ENCODE measurements around the gene B3GNT7.
A peak's percentile ranks its signal among the peaks of the same experiment; 100 is the strongest.
"Not testable (repeated sequence)": the region's sequence is repeated elsewhere in the genome, so short reads cannot be mapped to it uniquely, and the experiment has no call there.

The B3GNT7 gene

DNA sequence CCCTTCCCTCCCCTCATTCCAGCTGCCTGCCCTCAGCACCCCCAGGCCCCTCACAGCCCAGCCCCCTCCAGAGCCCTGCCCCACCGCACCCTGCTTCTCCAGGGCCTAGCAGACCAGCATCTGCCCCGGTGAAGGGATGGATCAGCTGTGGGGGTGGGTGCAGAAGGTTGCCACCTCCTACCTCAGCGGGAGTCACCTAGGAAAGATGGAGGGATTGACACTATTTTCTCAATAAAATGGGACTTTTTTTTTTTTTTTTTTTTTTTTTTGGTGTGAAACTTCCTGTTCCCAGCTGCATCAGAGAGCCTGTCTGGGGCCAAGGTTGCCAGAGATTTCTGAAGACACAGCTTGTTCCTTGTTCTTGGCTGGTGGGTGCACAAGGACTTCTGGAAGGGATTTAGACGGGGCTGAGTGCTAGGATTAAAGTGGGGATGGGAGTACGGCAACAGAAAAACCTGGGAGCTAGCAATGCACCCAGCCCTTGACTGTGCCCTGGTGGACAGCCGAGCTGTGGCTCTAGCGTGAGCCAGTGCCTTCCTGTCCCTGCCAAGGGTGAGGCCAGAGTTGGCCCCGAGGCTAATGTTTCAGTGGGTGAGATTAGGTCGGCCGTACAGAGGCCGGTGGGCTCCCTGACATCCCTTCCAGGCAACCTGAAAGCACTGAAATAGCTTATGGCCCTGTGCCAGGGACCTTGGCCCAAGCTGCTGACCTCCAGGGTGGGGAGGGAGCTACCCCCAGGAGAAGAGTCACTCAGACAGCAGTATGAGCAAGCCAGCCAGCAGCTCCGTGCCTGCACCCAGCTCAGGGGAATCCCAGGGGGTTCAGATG, 4.6 kb downstream of the B3GNT7 start:
- no peak overlapping the region for H3K4me3 ChIP-seq (ENCODE audit: low read depth, low read length)

DNA sequence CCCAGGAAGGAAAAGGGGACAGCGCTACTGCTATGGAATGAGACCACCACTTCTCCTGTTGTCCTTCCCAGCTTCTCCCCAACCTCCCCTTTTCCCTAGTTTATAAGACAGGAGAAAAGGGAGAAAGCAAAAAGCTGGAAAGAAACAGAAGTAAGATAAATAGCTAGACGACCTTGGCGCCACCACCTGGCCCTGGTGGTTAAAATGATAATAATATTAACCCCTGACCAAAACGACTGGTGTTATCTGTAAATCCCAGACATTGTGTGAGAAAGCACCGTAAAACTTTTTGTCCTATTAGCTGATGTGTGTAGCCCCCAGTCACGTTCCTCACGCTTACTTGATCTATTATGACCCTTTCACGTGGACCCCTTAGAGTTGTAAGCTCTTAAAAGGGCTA, 5.2 kb downstream of the B3GNT7 start:
- H3K4me3 ChIP-seq (ENCODE audit: low read depth, low read length), result not testable (repeated sequence)

DNA sequence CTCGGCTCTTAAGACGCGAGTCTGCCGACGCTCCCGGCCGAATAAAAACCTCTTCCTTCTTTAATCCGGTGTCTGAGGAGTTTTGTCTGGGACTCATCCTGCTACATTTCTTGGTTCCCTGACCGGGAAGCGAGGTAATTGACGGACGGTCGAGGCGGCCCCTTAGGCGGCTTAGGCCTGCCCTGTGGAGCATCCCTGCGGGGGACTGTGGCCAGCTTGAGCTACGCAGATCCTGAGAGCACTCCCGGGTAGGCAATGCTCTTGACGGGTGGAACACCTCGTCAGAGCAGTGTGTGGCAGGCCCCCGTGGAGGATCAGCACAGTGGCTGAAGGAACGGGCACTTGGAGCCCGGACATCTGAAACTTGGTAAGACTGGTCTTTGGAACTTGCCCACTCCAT, 5.6 kb downstream of the B3GNT7 start:
- H3K4me3 ChIP-seq (ENCODE audit: low read depth, low read length), result not testable (repeated sequence)

DNA sequence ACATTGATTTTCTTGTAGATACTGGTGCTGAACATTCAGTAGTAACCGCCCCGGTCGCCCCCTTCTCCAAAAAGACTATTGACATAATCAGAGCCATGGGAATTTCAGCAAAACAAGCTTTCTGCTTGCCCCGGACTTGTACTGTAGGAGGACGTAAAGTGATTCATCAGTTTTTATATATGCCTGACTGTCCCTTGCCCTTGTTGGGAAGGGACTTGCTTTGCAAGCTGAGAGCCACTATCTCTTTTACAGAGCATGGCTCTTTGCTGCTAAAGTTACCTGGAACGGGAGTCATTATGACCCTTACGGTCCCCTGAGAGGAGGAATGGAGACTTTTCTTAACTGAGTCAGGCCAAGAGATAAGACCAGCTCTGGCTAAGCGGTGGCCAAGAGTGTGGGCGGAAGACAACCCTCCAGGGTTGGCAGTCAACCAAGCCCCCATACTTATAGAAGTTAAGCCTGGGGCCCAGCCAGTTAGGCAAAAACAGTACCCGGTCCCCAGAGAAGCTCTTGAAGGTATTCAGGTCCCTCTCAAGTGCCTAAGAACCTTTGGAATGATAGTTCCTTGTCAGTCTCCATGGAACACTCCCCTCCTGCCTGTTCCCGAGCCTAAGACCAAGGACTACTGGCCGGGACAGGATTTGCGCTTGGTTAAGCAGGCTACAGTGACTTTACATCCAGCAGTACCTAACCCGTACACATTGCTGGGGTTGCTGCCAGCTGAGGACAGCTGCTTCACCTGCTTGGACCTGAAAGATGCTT, 8.1 kb downstream of the B3GNT7 start:
- H3K4me3 ChIP-seq (ENCODE audit: low read depth, low read length), result not testable (repeated sequence)

GRCh38 chr2:231404183-231404578, 8.7 kb downstream of the B3GNT7 start:
- H3K4me3 ChIP-seq (ENCODE audit: low read depth, low read length), result not testable (repeated sequence)

- not testable (repeated sequence) for H3K4me3 ChIP-seq (ENCODE audit: low read depth, low read length)
These were observed 10.3 kb downstream of the B3GNT7 start for GRCh38 chr2:231405601-231406367.

GRCh38 chr2:231407686-231408085, 12.2 kb downstream of the B3GNT7 start:
- H3K4me3 ChIP-seq (ENCODE audit: low read depth, low read length), result not testable (repeated sequence)

DNA sequence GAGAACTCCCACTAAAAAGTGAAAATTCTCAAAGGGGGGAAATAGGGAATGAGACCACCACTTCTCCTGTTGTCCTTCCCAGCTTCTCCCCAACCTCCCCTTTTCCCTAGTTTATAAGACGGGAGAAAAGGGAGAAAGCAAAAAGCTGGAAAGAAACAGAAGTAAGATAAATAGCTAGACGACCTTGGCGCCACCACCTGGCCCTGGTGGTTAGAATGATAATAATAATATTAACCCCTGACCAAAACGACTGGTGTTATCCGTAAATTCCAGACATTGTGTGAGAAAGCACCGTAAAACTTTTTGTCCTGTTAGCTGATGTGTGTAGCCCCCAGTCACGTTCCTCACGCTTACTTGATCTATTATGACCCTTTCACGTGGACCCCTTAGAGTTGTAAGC, 12.8 kb downstream of the B3GNT7 start:
- H3K4me3 ChIP-seq (ENCODE audit: low read depth, low read length), result not testable (repeated sequence)

- H3K4me3 ChIP-seq (ENCODE audit: low read depth, low read length), result no peak overlapping the region
These were observed 14.3 kb downstream of the B3GNT7 start for GRCh38 chr2:231409776-231410175.

DNA sequence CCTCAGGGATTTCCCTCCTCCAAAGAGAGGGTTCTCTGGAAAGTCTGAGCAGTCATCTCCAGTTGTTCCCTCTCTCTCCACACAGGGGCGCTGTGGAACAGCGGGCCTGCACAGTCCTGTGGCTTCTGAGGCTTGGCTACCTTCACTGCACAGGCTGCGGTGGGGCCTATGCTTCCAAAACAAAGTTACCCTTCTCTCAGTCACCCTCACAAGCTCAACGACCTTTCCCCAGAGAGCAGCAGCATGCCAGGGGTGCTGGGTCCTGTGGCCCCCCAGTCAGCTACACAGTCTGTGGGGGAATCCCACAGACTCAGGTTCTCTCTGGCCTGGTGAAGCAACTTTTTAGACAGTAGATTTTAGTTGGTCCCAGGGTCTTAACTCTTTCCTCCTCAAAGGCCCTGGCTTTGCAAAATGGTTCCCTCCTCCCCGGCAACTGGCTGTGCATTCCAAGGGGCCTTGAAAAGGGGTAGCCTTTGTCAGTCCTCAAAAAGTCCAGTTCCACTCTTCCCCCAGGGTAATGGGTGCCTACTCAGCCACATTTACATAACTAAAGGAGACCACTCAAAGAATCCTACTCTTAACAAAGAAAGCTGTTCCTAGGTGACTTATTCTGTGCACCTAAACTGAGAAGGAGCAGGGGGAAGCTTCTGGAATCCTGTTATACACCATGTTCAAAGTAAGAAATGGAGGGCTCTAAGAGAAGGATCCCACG, 14.9 kb downstream of the B3GNT7 start:
- H3K4me3 ChIP-seq (ENCODE audit: low read depth, low read length), result no peak overlapping the region

DNA sequence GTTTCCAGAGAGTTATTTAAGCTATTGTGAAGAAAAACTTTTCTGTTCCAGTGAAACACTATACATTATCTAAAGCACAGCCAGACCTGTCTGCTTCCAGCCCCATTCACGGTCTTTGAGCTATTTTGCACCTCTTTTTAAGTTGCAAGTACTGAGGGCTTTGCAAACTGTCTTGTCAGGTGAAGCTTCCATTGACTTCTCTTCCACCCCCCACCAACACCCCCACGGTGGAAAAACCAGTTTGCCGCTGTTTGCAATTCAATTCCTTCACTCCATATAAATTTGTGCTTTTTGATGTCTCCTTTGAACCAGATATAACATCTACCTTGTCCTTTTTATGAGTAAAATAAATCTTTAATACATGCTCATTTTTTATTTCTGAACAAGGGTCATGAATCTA, 15.7 kb downstream of the B3GNT7 start:
- H3K4me3 ChIP-seq (ENCODE audit: low read depth, low read length), result no peak overlapping the region

GRCh38 chr2:231411831-231412617, 16.5 kb downstream of the B3GNT7 start:
- H3K4me3 ChIP-seq (ENCODE audit: low read depth, low read length), result peak overlapping the region; percentile 14

DNA sequence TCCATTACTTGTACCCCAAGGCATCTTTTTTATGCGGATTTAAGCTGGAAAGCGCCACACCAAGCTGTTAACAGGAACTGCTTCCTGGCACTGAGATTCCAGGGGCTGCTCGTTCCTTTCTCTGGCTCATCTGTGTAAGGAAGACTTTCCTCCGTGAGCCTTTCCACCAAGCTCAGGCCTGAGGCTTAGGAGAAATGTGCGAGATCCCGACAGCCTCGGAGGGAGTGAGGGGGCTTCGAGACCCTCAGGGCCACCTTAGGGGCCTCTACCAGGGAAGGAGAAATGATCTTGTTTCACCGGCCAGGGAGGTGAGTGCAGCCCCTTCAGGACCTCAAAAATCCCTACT, 17.1 kb downstream of the B3GNT7 start:
- H3K4me3 ChIP-seq (ENCODE audit: low read depth, low read length), result no peak overlapping the region

DNA sequence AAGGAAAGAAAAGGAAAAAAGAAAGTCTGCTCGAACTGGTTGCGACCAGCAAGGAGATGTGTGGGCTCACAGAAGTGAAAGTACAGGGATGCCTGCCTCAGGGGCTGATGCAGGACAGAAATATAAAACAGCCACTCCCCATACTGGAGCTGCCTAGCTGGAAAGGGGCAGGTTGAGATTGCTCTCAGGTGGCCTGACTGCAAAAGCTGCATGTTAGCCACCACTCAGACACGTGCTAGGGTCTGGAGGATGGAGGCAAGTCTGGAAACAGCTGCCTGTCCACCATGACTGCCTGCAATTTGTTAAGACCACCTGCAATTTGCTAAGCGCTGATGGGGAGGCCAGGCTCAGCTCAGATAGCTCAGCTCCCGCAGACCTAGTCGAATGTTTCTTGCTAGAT, 17.9 kb downstream of the B3GNT7 start:
- H3K4me3 ChIP-seq (ENCODE audit: low read depth, low read length), result no peak overlapping the region

- no peak overlapping the region for H3K4me3 ChIP-seq (ENCODE audit: low read depth, low read length)
These were observed 18.5 kb downstream of the B3GNT7 start for GRCh38 chr2:231413921-231414476.

DNA sequence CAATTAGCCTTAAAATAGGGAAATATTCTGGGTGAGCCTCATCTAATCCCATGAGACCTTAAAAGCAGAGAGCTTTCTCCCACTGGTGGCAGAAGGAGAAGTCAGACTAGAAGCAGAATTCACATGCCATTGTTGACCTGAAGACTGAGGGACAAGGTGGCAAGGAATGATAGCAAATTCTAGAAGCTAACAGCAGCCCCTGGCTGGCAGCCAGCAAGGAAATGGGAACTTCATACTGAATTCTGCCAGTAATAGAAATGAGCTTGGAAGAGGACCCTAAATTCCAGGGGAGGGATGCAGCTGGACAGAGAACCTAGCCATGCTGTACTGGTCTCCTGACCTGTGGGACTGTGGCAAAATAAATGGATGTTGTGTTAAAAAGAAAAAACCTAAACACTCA, 19.5 kb downstream of the B3GNT7 start:
- H3K4me3 ChIP-seq (ENCODE audit: low read depth, low read length), result no peak overlapping the region

DNA sequence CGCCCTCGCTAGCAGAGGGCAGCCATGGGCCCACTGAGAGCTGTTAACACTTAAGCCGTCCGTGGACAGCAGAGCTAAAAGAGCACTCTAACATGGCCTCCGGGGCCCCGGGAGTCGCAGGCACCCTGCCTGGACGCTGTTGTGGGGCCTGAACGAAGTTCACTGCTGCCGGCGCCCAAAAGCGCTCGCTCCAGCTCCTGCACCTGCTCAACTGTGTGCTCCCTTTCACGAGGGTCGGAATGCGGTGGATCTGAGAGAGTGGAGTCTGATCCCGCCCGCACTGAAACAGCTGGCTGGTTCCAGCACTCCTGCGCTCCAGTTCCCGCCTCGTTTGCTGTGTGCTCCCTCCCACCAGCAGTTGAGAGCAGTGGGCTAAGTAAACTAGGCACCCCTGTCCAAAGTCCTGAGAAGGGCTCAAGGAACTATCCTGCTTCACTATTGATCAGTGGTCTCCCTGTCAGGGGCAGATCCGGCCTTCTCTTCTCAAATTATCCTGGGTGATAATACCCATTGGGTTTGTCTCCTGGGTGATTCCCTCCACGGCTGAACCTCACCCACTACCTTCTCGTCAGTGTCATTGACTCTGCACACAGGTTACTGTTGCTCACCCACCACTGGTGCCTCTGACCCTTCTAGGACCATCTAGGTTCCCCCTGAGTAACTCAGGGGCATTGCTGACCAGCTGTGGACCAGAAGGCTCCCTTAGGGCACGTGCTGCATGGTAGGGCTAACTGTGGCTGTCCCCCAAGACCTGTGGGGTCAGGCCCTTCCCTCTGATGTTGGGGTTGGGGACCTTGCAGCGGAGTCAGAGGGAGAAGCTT, 23.5 kb downstream of the B3GNT7 start:
- no peak overlapping the region for H3K4me3 ChIP-seq (ENCODE audit: low read depth, low read length)

- H3K4me3 ChIP-seq (ENCODE audit: low read depth, low read length), result no peak overlapping the region
These were observed 25.6 kb downstream of the B3GNT7 start for GRCh38 chr2:231421051-231421580.

- no peak overlapping the region for H3K4me3 ChIP-seq (ENCODE audit: low read depth, low read length)
These were observed 26.5 kb downstream of the B3GNT7 start for GRCh38 chr2:231422056-231422455.

All from iPS-11a (cell line).